PFSK-1 (cell line): ENCODE measurements around the gene UBE2D2.

Source experiments
- FOXP2 ChIP-seq: optimal IDR thresholded peaks from 2 replicates; pipeline ENCODE3; 2011; ENCODE audit warnings: borderline replicate concordance, control low read depth, inconsistent platforms; ENCODE audit not compliant: insufficient read depth; ENCODE audit errors: extremely low read length, extremely low read depth
- POLR2AphosphoS5 ChIP-seq: IDR thresholded peaks from 2 replicates; pipeline ENCODE4 v1.6.1; 2012; ENCODE audit warnings: low read depth, mild to moderate bottlenecking, control low read depth, low read length, moderate library complexity
- SIN3A ChIP-seq: IDR thresholded peaks from 2 replicates; pipeline ENCODE4 v1.6.1; 2012; ENCODE audit warnings: mild to moderate bottlenecking, low read length, moderate library complexity, borderline replicate concordance; ENCODE audit not compliant: insufficient read depth
- TAF1 ChIP-seq: IDR thresholded peaks from 2 replicates; pipeline ENCODE4 v1.6.1; 2012; ENCODE audit warnings: low read length, control low read depth, borderline replicate concordance; ENCODE audit not compliant: insufficient read depth
- TF ChIP-seq, protein P1 (sequence below), 2 experiments: IDR thresholded peaks; 2 replicates each; pipeline versions ENCODE4 v1.6.1 to v1.8.0; 2011 to 2012; ENCODE audit warnings: low read depth in 2 of 2, low read length in 2 of 2, control low read depth in 1 of 2, inconsistent platforms in 1 of 2, mild to moderate bottlenecking in 1 of 2, moderate library complexity in 1 of 2; ENCODE audit not compliant: insufficient read depth in 1 of 2

DNA sequence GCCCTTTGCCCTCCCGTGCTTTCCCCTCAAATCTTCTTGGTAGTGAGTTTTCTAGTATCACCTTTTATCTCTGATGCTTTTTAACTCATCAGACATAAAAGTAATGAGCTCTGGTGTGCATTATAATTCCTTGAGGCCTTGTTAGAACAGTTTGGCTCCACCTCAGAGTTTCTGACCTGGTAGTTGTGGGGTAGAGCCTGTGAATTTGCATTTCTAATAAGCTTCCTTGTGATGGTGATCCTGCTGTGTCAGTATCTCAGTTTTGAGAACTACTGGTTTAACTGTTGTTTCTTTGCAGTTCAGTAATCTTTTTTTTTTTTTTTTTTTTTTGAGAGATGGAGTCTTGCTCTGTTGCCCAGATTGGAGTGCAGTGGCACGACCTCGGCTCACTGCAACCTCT, 31.1 kb downstream of the UBE2D2 start:
- TF ChIP-seq TAF1 = no peak
- no peak for TF ChIP-seq SIN3A
- no peak for TF ChIP-seq POLR2AphosphoS5
- TF ChIP-seq FOXP2 = no peak
- TF ChIP-seq, protein P1, sequence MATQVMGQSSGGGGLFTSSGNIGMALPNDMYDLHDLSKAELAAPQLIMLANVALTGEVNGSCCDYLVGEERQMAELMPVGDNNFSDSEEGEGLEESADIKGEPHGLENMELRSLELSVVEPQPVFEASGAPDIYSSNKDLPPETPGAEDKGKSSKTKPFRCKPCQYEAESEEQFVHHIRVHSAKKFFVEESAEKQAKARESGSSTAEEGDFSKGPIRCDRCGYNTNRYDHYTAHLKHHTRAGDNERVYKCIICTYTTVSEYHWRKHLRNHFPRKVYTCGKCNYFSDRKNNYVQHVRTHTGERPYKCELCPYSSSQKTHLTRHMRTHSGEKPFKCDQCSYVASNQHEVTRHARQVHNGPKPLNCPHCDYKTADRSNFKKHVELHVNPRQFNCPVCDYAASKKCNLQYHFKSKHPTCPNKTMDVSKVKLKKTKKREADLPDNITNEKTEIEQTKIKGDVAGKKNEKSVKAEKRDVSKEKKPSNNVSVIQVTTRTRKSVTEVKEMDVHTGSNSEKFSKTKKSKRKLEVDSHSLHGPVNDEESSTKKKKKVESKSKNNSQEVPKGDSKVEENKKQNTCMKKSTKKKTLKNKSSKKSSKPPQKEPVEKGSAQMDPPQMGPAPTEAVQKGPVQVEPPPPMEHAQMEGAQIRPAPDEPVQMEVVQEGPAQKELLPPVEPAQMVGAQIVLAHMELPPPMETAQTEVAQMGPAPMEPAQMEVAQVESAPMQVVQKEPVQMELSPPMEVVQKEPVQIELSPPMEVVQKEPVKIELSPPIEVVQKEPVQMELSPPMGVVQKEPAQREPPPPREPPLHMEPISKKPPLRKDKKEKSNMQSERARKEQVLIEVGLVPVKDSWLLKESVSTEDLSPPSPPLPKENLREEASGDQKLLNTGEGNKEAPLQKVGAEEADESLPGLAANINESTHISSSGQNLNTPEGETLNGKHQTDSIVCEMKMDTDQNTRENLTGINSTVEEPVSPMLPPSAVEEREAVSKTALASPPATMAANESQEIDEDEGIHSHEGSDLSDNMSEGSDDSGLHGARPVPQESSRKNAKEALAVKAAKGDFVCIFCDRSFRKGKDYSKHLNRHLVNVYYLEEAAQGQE (IDR thresholded peaks at IDR 0.05; ENCODE audit: insufficient read depth in 1 of 2, low read depth in 2 of 2, low read length in 2 of 2) = no peak
